Right lobe of liver (tissue), 6 donors: Measurements from ENCODE around the gene SRCIN1. TPM values are rescaled to one million over a fixed set of nuclear protein-coding genes. Genes with fewer than 3 reads are reported as not detected.

Source experiments
- ATAC-seq, 4 donors: fragments of 200-7000 bp; cut with Tn5 transposase; one replicate each; pipeline ENCODE4 v1.9.1; 2020; ENCODE audit warnings: mild to moderate bottlenecking in 4 of 4, moderate library complexity in 4 of 4
- DNase-seq, 3 donors: peaks; one replicate each; pipeline ENCODE4 v3.0.0-alpha.2; 2020
- H3K27ac ChIP-seq, 3 donors: fragments of 200-600 bp; one replicate each; pipeline ENCODE4 v1.8.0; 2022
- H3K27me3 ChIP-seq, 2 donors: fragments of 200-600 bp; one replicate each; pipeline ENCODE4 v1.8.0; 2022
- H3K36me3 ChIP-seq, 4 donors: fragments of 200-600 bp; sonication (generic) in 1 of 4; one replicate each; pipeline versions ENCODE4 v1.5.1 to v1.8.0; 2017 to 2022; ENCODE audit warnings: control low read depth in 1 of 4
- H3K4me1 ChIP-seq, 4 donors: fragments of 200-600 bp; sonication (generic) in 1 of 4; one replicate each; pipeline versions ENCODE4 v1.5.1 to v1.8.0; 2017 to 2022; ENCODE audit warnings: control low read depth in 1 of 4
- H3K4me3 ChIP-seq, 3 donors: fragments of 200-600 bp; one replicate each; pipeline ENCODE4 v1.8.0; 2022
- H3K9me3 ChIP-seq, 4 donors: fragments of 200-600 bp; sonication (generic) in 1 of 4; one replicate each; pipeline versions ENCODE4 v1.5.1 to v1.8.0; 2017 to 2022; ENCODE audit warnings: control low read depth in 1 of 4
- CTCF ChIP-seq, 4 donors: fragments of 200-600 bp in 3 of 4; fragments of 450-650 bp in 1 of 4; IDR thresholded peaks; one replicate each; pipeline versions ENCODE4 v1.5.1 to v1.8.0; 2016 to 2022; ENCODE audit warnings: antibody characterized with exemption in 4 of 4, mild to moderate bottlenecking in 2 of 4
- POLR2A ChIP-seq: fragments of 450-650 bp; IDR thresholded peaks from one replicate; pipeline ENCODE4 v1.6.1; 2017; ENCODE audit warnings: antibody characterized with exemption, mild to moderate bottlenecking
- WGBS: methylation state at CpG from one replicate; pipeline ENCODE4 v1.1.6; 2018; ENCODE audit warnings: low coverage, low lambda C conversion rate; ENCODE audit not compliant: insufficient coverage; ENCODE audit errors: missing lambda C conversion rate; 5-methylcytosine and 5-hydroxymethylcytosine counted together
- intact Hi-C, 2 donors: fragments of 100-400 bp; cut with DNase I; formaldehyde crosslinking; loops; one replicate each; pipeline versions ENCODE4 v1.11.2 to v1.14.1; 2022
- total RNA-seq, 6 experiments: library from RNA; depleted of rRNA in 2 of 6; stranded (reverse); fragments of >200 nt in 2 of 6; fragmentation: NEBNext Ultra II Directional in 3 of 6; extraction: Animal tissue kit (Norgen Biotek cat#: 25700) in 3 of 6; gene quantifications; one replicate each; pipeline versions ENCODE4 v1.1.0 to v1.2.4, GENCODE V29; 2016 to 2023
- donor health status: DM: no; HTN: yes; CAD: no.
- donor health status: DM: no; HTN: no; CAD: no.
- donor health status: DM: no; HTN: no; CAD: no.
- donor health status: DM: no; HTN: yes; CAD: no.
- donor health status: DM: no; HTN: yes; CAD: no.

Gene SRCIN1
- total RNA-seq, 6 experiments from 2014 or later = 5.6 to 17.6 (median 11.5) TPM

- no peak for DNase-seq
- 93% methylated on average over 6 of the region's 12 CpGs for WGBS
- intact Hi-C loops = no loop called here
- no peaks in the 10 kb centered on the region for H3K36me3 ChIP-seq
- H3K27ac ChIP-seq = no peak overlapping the region
- TF ChIP-seq CTCF (IDR thresholded peaks at IDR 0.05) = no peak
- no peak for TF ChIP-seq POLR2A
- no peak overlapping the region for H3K4me3 ChIP-seq
- H3K9me3 ChIP-seq = no peaks in the 10 kb centered on the region
- H3K4me1 ChIP-seq = no peaks in the 10 kb centered on the region
- no peaks in the 10 kb centered on the region for H3K27me3 ChIP-seq
- no peak for ATAC-seq
Observed at GRCh38 chr17:38545531-38546225, 60.1 kb downstream of the SRCIN1 start.

- Histone ChIP-seq H3K4me1 (no peaks in the 10 kb centered on the region), H3K27ac (no peak overlapping the region), H3K27me3 (no peaks in the 10 kb centered on the region), H3K4me3 (no peak overlapping the region), H3K9me3 (no peaks in the 10 kb centered on the region), H3K36me3 (no peaks in the 10 kb centered on the region)
- TF ChIP-seq POLR2A (no peak), CTCF (IDR thresholded peaks at IDR 0.05) (no peak)
- WGBS = no CpG with 5 or more reads among the region's 7 CpGs
- intact Hi-C loops = no loop called here
- no peak for DNase-seq
- ATAC-seq = no peak
Observed at GRCh38 chr17:38544839-38545209, 60.9 kb downstream of the SRCIN1 start.

GRCh38 chr17:38544175-38544838, 61.4 kb downstream of the SRCIN1 start:
- no peaks in the 10 kb centered on the region for H3K36me3 ChIP-seq
- ATAC-seq = no peak
- H3K27ac ChIP-seq = no peak overlapping the region
- H3K27me3 ChIP-seq = no peaks in the 10 kb centered on the region
- TF ChIP-seq CTCF (IDR thresholded peaks at IDR 0.05) (no peak), POLR2A (no peak)
- intact Hi-C loops = no loop called here
- no peak for DNase-seq
- WGBS = 81% methylated on average over 5 of the region's 10 CpGs
- H3K4me3 ChIP-seq = no peak overlapping the region
- H3K4me1 ChIP-seq = no peaks in the 10 kb centered on the region
- no peaks in the 10 kb centered on the region for H3K9me3 ChIP-seq

DNA sequence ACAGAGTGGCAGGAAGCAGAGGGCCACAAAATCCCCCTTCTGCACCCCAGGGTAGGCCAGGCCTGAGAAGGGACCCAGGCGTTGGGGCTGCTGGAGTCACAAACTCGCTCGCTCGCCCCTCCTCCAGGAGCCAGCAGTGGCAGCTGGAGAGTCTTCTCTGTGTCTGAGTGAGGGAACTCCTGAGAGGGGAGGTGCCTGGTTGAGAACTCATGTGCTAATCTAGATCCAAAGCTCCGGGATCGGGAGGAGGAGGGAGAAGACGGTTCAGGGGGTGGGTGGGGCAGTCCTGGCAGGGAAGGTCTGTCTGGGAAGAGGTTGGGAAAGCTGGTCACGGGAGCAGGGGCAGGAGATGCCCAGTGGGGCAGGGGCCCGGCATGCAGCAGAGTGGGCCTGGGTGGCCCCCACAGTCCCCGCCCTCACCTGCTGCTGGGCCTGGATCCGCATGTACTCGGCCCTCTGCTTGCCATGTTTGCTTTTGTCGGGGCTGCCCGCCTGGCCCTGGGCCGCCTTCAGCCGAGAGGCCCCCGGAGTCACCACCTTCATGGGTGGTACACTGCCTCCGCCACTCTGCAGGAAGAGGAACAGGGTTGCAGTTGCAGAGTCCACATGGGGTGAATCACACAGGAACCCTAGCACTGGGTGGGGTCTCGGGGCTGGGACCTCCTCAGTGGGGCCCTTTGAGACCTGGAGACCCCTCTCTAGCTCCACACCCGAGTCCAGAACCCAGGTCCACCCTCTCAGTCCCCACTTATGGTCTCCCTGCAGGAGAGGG, 62.2 kb downstream of the SRCIN1 start:
- Histone ChIP-seq H3K9me3 (no peaks in the 10 kb centered on the region), H3K27ac (no peak overlapping the region), H3K36me3 (no peaks in the 10 kb centered on the region), H3K4me3 (no peak overlapping the region), H3K4me1 (no peaks in the 10 kb centered on the region), H3K27me3 (no peaks in the 10 kb centered on the region)
- no peak for TF ChIP-seq POLR2A
- no peak for TF ChIP-seq CTCF (IDR thresholded peaks at IDR 0.05)
- DNase-seq (peak in 1 of 3 donors; percentile 12), ATAC-seq (no peak)
- 86% methylated on average over 5 of the region's 20 CpGs for WGBS
- intact Hi-C loops = no loop called here
